ENCODE data around the gene GATA2. TPM values are rescaled to one million over a fixed set of nuclear protein-coding genes. Genes with fewer than 3 reads are reported as not detected.

The GATA2 gene
- total RNA-seq, 1 donor from 2014 or later, result 11.0 TPM

DNA sequence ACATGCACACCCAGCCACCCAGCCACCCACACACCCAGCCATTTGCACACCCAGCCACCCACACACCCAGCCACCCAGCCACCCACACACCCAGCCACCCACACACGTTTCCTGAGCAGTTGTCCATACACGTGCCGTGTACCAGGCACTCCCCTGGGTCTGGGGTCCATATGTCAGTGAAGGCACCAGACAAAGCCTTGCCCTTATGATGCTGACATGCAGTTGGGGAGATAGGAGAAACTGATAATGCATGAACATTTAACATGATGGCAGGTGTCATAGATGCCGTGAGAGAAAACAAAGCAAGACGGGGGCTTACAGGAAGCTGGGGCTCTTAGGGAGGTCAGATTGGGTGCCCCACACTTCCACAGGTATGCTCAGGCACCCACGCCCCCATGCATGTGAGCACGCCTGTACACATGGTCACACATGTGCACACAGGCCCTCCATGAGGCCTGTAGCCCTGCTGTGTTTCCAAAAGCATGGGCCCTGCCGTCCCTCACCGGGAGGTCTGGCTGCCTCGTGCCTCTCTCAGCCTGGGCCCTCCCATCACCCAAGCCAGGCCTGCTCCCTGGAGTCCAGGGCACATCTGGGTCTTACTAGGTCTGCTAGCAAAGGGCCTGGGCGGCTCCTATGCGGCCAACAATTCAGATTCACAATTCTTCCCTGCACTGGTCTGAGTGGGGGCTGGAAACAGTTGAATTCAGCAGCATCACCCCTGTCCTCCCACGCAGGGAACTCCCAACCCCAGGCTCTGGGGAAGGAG is 22.7 kb downstream of the GATA2 start:
- intact Hi-C loops (cut with micrococcal nuclease), result no loop called here
- Histone ChIP-seq H3K4me1 (no peaks in the 10 kb centered on the region), H3K27me3 (ENCODE audit: low read depth) (peaks cover 83% of the 10 kb centered on the region), H3K27ac (replicated peaks) (no peak overlapping the region), H3K36me3 (no peaks in the 10 kb centered on the region), H3K9me3 (replicated peaks) (no peaks in the 10 kb centered on the region), H3K4me3 (no peak overlapping the region)
- no peak for DNase-seq
- TF ChIP-seq CTCF (IDR thresholded peaks at IDR 0.05; ENCODE audit: borderline replicate concordance), result no peak

- Histone ChIP-seq H3K9me3 (replicated peaks) (no peaks in the 10 kb centered on the region), H3K4me1 (peaks cover under 1% of the 10 kb centered on the region), H3K27ac (replicated peaks) (no peak overlapping the region), H3K36me3 (no peaks in the 10 kb centered on the region), H3K4me3 (no peak overlapping the region), H3K27me3 (ENCODE audit: low read depth) (peaks cover 82% of the 10 kb centered on the region)
- TF ChIP-seq CTCF (IDR thresholded peaks at IDR 0.05; ENCODE audit: borderline replicate concordance), result no peak
- intact Hi-C loops (cut with micrococcal nuclease), result no loop called here
- DNase-seq, result no peak
These were observed 23.4 kb downstream of the GATA2 start for GRCh38 chr3:128469556-128469955.

GRCh38 chr3:128468791-128469527 is 24.0 kb downstream of the GATA2 start:
- Histone ChIP-seq H3K27ac (replicated peaks) (no peak overlapping the region), H3K4me3 (no peak overlapping the region), H3K9me3 (replicated peaks) (no peaks in the 10 kb centered on the region), H3K36me3 (no peaks in the 10 kb centered on the region), H3K27me3 (ENCODE audit: low read depth) (peaks cover 78% of the 10 kb centered on the region), H3K4me1 (peaks cover 3% of the 10 kb centered on the region)
- intact Hi-C loops (cut with micrococcal nuclease), result no loop called here
- no peak for TF ChIP-seq CTCF (IDR thresholded peaks at IDR 0.05; ENCODE audit: borderline replicate concordance)
- DNase-seq, result no peak

DNA sequence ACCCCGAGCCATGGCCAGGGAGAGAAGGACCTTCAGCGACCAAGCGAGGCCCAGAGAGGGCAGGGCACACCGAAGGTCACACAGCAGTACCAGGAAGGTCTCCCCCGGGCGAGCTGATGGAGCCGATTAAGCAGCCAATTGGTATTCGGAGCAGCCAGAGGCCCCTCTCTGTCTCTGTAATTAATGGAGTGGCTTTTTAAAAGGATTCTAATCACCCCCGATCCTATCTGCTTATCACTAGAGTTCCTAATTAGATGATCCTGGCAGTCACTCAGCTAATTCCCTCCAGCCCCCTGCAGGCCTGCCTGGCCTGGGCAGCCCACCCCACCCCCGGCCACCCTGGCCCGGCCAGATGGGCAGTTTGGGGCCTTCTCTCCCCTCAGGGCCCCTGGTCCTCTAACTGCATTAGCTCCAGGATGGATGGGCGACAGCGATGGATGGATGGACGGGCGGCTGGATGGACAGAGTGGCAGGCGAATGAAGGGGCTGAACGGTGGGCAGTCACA is 24.7 kb downstream of the GATA2 start:
- Histone ChIP-seq H3K27me3 (ENCODE audit: low read depth) (peaks cover 72% of the 10 kb centered on the region), H3K36me3 (no peaks in the 10 kb centered on the region), H3K4me1 (peaks cover 3% of the 10 kb centered on the region), H3K9me3 (replicated peaks) (no peaks in the 10 kb centered on the region), H3K4me3 (no peak overlapping the region), H3K27ac (replicated peaks) (no peak overlapping the region)
- TF ChIP-seq CTCF (IDR thresholded peaks at IDR 0.05; ENCODE audit: borderline replicate concordance), result no peak
- no peak for DNase-seq
- intact Hi-C loops (cut with micrococcal nuclease), result no loop called here

DNA sequence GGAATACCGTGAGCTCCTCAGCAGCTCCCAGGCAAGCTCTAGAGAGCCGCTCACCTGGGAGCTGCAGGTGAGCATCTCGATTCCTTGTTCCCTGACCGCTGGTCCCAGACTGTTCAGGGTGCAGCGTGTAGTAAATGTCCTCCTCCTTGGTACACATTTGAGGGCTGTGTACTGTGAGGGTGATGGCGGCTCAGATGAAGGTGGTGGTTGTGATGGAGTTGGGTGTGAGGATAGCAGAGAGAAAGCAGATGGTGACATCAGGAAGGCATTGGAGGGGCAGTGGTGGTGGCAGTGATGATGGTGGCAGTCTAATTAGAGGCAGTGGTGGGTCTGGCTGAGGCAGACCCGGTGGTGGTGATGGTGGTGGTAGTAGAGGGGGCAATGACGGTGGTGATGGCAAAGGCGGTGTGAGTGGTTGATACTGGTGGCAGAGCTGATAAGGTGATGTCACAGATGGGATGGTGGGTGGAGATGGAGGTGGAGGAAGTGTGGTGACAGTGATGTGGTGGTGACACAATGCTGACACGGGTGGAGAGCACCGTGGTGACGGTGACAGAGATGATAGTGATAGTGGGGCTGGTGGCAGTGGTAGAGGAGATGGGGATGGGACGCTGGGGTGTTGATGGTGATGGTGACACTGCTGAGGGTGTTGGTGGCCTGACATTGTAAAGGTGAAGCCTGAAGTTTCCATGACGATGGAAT is 26.0 kb downstream of the GATA2 start, which contains the start of gene DNAJB8:
DNAJB8 (minus strand) TSS at position 51 of the 702 bp plus-strand sequence. CDS start 3,645 bp downstream, outside the sequence.
- no peaks in the 10 kb centered on the region for H3K9me3 ChIP-seq (replicated peaks)
- H3K36me3 ChIP-seq, result no peaks in the 10 kb centered on the region
- no peak for DNase-seq
- H3K27ac ChIP-seq (replicated peaks), result no peak within 1 kb of the TSS
- no peak for TF ChIP-seq CTCF (IDR thresholded peaks at IDR 0.05; ENCODE audit: borderline replicate concordance)
- peaks cover 3% of the 10 kb centered on the region for H3K4me1 ChIP-seq
- intact Hi-C loops (cut with micrococcal nuclease), result no loop called here
- H3K4me3 ChIP-seq, result no peak within 1 kb of the TSS
- peaks cover 58% of the 10 kb centered on the region for H3K27me3 ChIP-seq (ENCODE audit: low read depth)
